Measurements from ENCODE around the gene RS1. TPM values are rescaled to one million over a fixed set of nuclear protein-coding genes. Genes with fewer than 3 reads are reported as not detected.

RS1 gene
- total RNA-seq, 1 donor from 2014 or later, result not detected

DNA sequence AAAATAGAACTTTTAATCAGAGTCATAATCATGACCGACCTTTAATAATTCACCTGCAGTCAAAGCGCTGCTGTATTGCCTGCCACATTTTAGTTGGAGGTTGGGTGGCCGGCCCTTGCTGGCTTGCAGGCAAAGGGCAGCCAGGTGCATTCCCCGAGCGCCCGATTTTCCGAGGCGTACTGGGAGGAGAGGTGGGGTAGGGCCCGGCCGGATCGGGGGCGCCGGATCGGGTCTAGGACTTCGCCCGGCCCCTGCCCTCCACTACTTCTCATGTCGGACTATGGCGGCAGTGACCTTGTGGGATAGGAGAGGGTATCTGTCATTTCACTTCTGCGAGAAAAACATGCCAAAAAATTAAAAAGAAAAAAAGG lies 2.5 kb upstream of the RS1 start:
- H3K4me3 ChIP-seq (ENCODE audit: low read depth, low read length), result peak overlapping the region; percentile 62
- TF ChIP-seq CTCF (conservative IDR thresholded peaks at IDR 0.05; ENCODE audit: low read depth, low read length), result no peak
- no peak for DNase-seq (ENCODE audit: low read depth)

- no peak overlapping the region for H3K4me3 ChIP-seq (ENCODE audit: low read depth, low read length)
- TF ChIP-seq CTCF (conservative IDR thresholded peaks at IDR 0.05; ENCODE audit: low read depth, low read length), result no peak
- no peak for DNase-seq (ENCODE audit: low read depth)
Observed at GRCh38 chrX:18668071-18668835, 3.7 kb downstream of the RS1 start.

DNA sequence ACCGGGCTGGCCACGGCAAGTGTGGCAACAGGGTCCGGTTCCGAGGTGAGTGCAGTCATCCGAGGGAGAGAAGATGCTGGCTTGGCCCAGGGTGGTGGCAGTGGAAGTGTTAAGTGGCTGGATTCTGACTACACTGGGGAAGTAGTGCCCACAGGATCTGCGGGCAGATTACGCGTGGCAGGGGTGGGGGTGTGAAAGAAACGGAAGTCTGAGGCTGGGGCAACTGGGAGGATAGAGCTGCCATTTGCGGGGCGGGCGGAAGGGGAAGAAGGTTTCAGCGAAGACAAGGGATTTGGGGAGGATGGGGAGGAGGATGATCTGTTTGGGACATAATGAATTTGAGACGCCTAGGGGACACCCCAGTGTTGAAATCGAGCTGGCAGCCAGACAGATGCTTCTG lies 5.3 kb downstream of the RS1 start:
- no peak for DNase-seq (ENCODE audit: low read depth)
- TF ChIP-seq CTCF (conservative IDR thresholded peaks at IDR 0.05; ENCODE audit: low read depth, low read length), result no peak
- no peak overlapping the region for H3K4me3 ChIP-seq (ENCODE audit: low read depth, low read length)

DNA sequence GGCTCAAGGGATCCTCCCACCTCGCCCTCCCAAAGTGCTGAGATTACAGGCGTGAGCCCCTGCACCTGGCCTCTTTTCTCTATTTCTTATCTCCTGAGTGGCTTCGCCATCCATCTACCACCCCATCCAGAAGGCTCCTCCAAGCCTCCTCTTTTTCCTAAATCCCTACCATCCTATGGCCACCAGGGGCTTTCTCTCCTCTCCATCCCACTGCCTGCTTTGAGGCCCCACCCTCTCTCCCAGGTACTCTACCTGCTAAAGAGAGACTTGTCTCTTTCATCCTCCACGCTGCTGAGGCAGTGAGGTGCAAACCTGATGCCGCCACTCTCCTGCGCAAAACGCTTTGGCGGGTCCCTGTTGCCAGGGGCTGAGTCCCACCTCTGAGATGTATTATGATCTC lies 7.0 kb downstream of the RS1 start:
- DNase-seq (ENCODE audit: low read depth), result no peak
- H3K4me3 ChIP-seq (ENCODE audit: low read depth, low read length), result no peak overlapping the region
- no peak for TF ChIP-seq CTCF (conservative IDR thresholded peaks at IDR 0.05; ENCODE audit: low read depth, low read length)

GRCh38 chrX:18661273-18661672 lies 10.6 kb downstream of the RS1 start:
- TF ChIP-seq CTCF (conservative IDR thresholded peaks at IDR 0.05; ENCODE audit: low read depth, low read length), result no peak
- DNase-seq (ENCODE audit: low read depth), result no peak
- H3K4me3 ChIP-seq (ENCODE audit: low read depth, low read length), result no peak overlapping the region

DNA sequence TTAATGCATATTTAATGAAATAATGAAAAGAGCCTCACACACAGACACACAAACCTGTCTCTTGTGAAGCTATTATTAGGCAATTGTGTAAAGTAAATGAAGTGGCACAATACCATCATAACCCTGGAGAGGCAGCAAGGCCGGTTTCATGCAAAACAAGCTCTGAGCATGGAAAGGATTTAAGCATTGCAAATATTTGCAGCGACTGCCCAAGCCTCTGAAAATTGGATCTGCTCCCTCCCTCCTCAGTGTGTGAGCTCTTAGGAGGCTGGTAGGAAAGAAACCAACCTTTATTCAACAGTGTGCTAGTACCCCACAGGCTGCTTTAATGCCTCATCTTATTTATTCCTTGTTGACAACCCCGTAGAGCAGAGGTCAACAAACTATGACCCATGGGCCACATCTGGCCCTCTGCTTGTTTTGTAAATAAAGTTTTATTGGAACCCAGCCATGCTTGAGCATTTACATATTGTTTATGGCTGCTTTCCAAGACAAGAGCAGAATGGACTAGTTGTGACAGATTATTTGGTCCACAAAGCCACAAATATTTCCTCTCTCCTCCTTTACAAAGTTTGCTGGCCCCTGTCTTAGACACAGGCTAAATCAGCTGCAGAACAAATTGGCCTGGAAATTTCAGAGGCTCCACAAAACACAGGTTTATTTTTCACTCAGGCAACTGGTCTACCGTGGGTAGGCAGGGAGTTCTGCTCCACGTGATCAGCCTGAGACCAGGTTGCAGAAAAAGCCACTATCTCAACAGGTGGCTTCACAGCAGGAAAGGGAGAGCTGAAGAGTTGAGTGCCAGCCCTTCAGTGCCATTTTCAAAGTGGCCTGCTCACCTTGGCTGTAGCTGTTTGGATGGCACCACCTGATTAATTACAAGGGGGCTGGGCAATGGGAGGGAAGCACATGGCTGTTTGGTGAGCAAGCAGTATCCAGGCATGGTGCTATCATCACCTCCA lies 16.8 kb downstream of the RS1 start:
- H3K4me3 ChIP-seq (ENCODE audit: low read depth, low read length), result no peak overlapping the region
- no peak for DNase-seq (ENCODE audit: low read depth)
- no peak for TF ChIP-seq CTCF (conservative IDR thresholded peaks at IDR 0.05; ENCODE audit: low read depth, low read length)
